ENCODE data around the gene CACTIN.

- TF ChIP-seq CTCF (IDR thresholded peaks at IDR 0.05; ENCODE audit: insufficient read depth, low read depth, low read length) (no peak), EZH2 (IDR thresholded peaks at IDR 0.05; ENCODE audit: insufficient read depth, low read length) (no peak)
These were observed 33.1 kb upstream of the CACTIN start for GRCh38 chr19:3659746-3660112.

Measured in astrocyte (in vitro differentiated cells and primary cell).